Endothelial cell of umbilical vein (primary cell): ENCODE measurements around the gene ZNF688. TPM values are rescaled to one million over a fixed set of nuclear protein-coding genes. Genes with fewer than 3 reads are reported as not detected.

Source experiments
- BruUV-seq: library from RNA; stranded (reverse); fragments of 400-500 nt; replicated peaks from 2 replicates; lab custom pipeline; 2021; lab: Mats Ljungman, UMichigan
- CTCF ChIA-PET: fragments of 300-600, 350-600 bp; sonication (Branson Sonifier 250); formaldehyde crosslinking; loops from one replicate; lab custom pipeline; 2021; ENCODE audit warnings: antibody characterized with exemption, inconsistent platforms; lab: Charles Lee
- POLR2A ChIA-PET: fragments of 300-600, 350-600 bp; sonication (Branson Sonifier 250); formaldehyde crosslinking; loops from one replicate; lab custom pipeline; 2021; ENCODE audit warnings: antibody characterized with exemption, inconsistent platforms; lab: Charles Lee
- DNase-seq: peaks from one replicate; pipeline ENCODE4 v3.0.0-alpha.2; 2011; ENCODE audit warnings: low read depth, low spot score
- FAIRE-seq: peaks from 2 replicates; lab custom pipeline; 2011; peaks lifted over from hg19 to GRCh38; lab: Jason Lieb, UNC
- H2AFZ ChIP-seq: 2 replicates; pipeline ENCODE4 v1.6.0; 2012; ENCODE audit warnings: low read depth, low read length, control low read depth, inconsistent platforms
- H3K27ac ChIP-seq: 2 replicates; pipeline ENCODE4 v1.5.1; 2011; ENCODE audit warnings: low read depth, mild to moderate bottlenecking, control low read depth, low read length, moderate library complexity; ENCODE audit not compliant: insufficient read depth
- H3K27me3 ChIP-seq, 2 experiments: 2 replicates each; pipeline versions ENCODE4 v1.6.0 to v1.6.1; 2011; ENCODE audit warnings: low read length in 2 of 2, mixed read lengths in 1 of 2; ENCODE audit not compliant: control insufficient read depth in 2 of 2, insufficient read depth in 2 of 2
- H3K36me3 ChIP-seq, 2 experiments: 2 replicates in 1 of 2; 3 replicates in 1 of 2; pipeline ENCODE4 v1.5.1; 2011; ENCODE audit warnings: low read length in 2 of 2, mild to moderate bottlenecking in 1 of 2, moderate library complexity in 1 of 2; ENCODE audit not compliant: control insufficient read depth in 2 of 2, insufficient read depth in 2 of 2; ENCODE audit errors: extremely low read depth in 1 of 2
- H3K4me1 ChIP-seq: 3 replicates; pipeline ENCODE4 v1.5.1; 2011; ENCODE audit warnings: mild to moderate bottlenecking, low read length; ENCODE audit not compliant: control insufficient read depth, insufficient read depth; ENCODE audit errors: extremely low read depth
- H3K4me2 ChIP-seq: 2 replicates; pipeline ENCODE4 v1.6.1; 2011; ENCODE audit warnings: low read length, control low read depth, mixed read lengths; ENCODE audit not compliant: insufficient read depth
- H3K4me3 ChIP-seq, 3 experiments: fragments of 200-600 bp in 1 of 3; sonication (generic), shearing (Covaris generic) in 1 of 3; replicated peaks in 1 of 3; 2 replicates each; pipeline ENCODE4 v1.5.1; 2011 to 2016; ENCODE audit warnings: control low read depth in 3 of 3, low read length in 3 of 3, mild to moderate bottlenecking in 2 of 3, inconsistent platforms in 1 of 3, low read depth in 1 of 3, moderate library complexity in 1 of 3; ENCODE audit not compliant: insufficient read depth in 1 of 3
- H3K79me2 ChIP-seq: 2 replicates; pipeline ENCODE4 v1.6.0; 2012; ENCODE audit warnings: low read length, inconsistent platforms; ENCODE audit not compliant: control insufficient read depth, insufficient read depth
- H3K9ac ChIP-seq: replicated peaks from 2 replicates; pipeline ENCODE3; 2011; ENCODE audit warnings: low read length, control low read depth; ENCODE audit not compliant: insufficient read depth; ENCODE audit errors: extremely low read depth
- H3K9me1 ChIP-seq: replicated peaks from 3 replicates; pipeline ENCODE4 v1.6.0; 2011; ENCODE audit warnings: mild to moderate bottlenecking, low read length; ENCODE audit not compliant: control insufficient read depth, insufficient read depth; ENCODE audit errors: extremely low read depth
- H3K9me3 ChIP-seq: replicated peaks from 2 replicates; pipeline ENCODE4 v1.5.1; 2012; ENCODE audit warnings: low read length, inconsistent platforms; ENCODE audit not compliant: control insufficient read depth, insufficient read depth
- H4K20me1 ChIP-seq: replicated peaks from 2 replicates; pipeline ENCODE3; 2011; ENCODE audit warnings: mild to moderate bottlenecking, low read length; ENCODE audit not compliant: control insufficient read depth, insufficient read depth; ENCODE audit errors: extremely low read depth
- EZH2 ChIP-seq: IDR thresholded peaks from 2 replicates; pipeline ENCODE4 v1.6.1; 2012; ENCODE audit warnings: borderline replicate concordance, low read depth, mild to moderate bottlenecking, moderate library complexity, low read length, inconsistent platforms; ENCODE audit not compliant: severe bottlenecking
- FOS ChIP-seq: IDR thresholded peaks from 2 replicates; pipeline ENCODE4 v1.6.1; 2011; ENCODE audit warnings: mild to moderate bottlenecking, low read length, moderate library complexity, borderline replicate concordance; ENCODE audit not compliant: insufficient read depth
- GATA2 ChIP-seq: IDR thresholded peaks from 2 replicates; pipeline ENCODE4 v1.7.0; 2011; ENCODE audit warnings: low read depth, mild to moderate bottlenecking, moderate library complexity, mixed read lengths, low read length; ENCODE audit not compliant: insufficient read length, insufficient read depth
- JUN ChIP-seq: IDR thresholded peaks from 2 replicates; pipeline ENCODE4 v1.6.1; 2011; ENCODE audit warnings: borderline replicate concordance, low read depth; ENCODE audit not compliant: insufficient read length, insufficient read depth
- MYC ChIP-seq: IDR thresholded peaks from one replicate; pipeline ENCODE4 v1.6.1; 2011; ENCODE audit warnings: mild to moderate bottlenecking, low read depth, low read length
- POLR2A ChIP-seq: IDR thresholded peaks from 2 replicates; pipeline ENCODE4 v1.6.1; 2012; ENCODE audit warnings: low read depth, mild to moderate bottlenecking, control low read depth, low read length
- POLR2AphosphoS5 ChIP-seq: IDR thresholded peaks from 2 replicates; pipeline ENCODE4 v1.6.1; 2012; ENCODE audit warnings: low read depth, mild to moderate bottlenecking, control low read depth, low read length, moderate library complexity; ENCODE audit not compliant: insufficient read depth
- dilution Hi-C: fragments of 300-500 bp; cut with MboI; formaldehyde crosslinking; loops from one replicate; pipeline ENCODE4 v1.15.0; 2019; ENCODE audit warnings: low sequenced_read_pairs; ENCODE audit not compliant: extremely low pct_ligation_motif_present
- intact Hi-C: fragments of 100-400 bp; cut with micrococcal nuclease; formaldehyde crosslinking; loops from one replicate; pipeline ENCODE4 v1.10.0; 2022
- polyA plus RNA-seq, 4 experiments: library from polyadenylated mRNA; depleted of rRNA in 3 of 4; stranded (reverse) in 3 of 4; unstranded in 1 of 4; fragments of >200 nt; gene quantifications; 2 replicates each; pipeline versions ENCODE4 v1.2.1 to v1.2.3, GENCODE V29; 2011 to 2012; ENCODE audit warnings: missing spikeins in 1 of 4
- total RNA-seq: library from RNA; stranded (reverse); gene quantifications from 2 replicates; pipeline ENCODE4 v1.2.3, GENCODE V29; 2021
- TF ChIP-seq, protein P1 (sequence below), 2 donors: IDR thresholded peaks; 1 replicate in 1 of 2; 2 replicates in 1 of 2; pipeline ENCODE4 v1.5.1; 2011; ENCODE audit warnings: low read length in 2 of 2, mild to moderate bottlenecking in 2 of 2, moderate library complexity in 2 of 2, control low read depth in 1 of 2, inconsistent platforms in 1 of 2, low read depth in 1 of 2; ENCODE audit not compliant: insufficient read depth in 1 of 2; ENCODE audit errors: extremely low read depth in 1 of 2
- TF ChIP-seq, protein P2 (sequence below): IDR thresholded peaks from 2 replicates; pipeline ENCODE4 v1.6.1; 2011; ENCODE audit not compliant: insufficient read depth, insufficient read length

ZNF688 gene
- total and polyA plus RNA-seq, 2 donors (not counting 3 experiments of a cell fraction or from before 2014, with no cell fraction given), result 5.4 to 10.9 TPM

DNA sequence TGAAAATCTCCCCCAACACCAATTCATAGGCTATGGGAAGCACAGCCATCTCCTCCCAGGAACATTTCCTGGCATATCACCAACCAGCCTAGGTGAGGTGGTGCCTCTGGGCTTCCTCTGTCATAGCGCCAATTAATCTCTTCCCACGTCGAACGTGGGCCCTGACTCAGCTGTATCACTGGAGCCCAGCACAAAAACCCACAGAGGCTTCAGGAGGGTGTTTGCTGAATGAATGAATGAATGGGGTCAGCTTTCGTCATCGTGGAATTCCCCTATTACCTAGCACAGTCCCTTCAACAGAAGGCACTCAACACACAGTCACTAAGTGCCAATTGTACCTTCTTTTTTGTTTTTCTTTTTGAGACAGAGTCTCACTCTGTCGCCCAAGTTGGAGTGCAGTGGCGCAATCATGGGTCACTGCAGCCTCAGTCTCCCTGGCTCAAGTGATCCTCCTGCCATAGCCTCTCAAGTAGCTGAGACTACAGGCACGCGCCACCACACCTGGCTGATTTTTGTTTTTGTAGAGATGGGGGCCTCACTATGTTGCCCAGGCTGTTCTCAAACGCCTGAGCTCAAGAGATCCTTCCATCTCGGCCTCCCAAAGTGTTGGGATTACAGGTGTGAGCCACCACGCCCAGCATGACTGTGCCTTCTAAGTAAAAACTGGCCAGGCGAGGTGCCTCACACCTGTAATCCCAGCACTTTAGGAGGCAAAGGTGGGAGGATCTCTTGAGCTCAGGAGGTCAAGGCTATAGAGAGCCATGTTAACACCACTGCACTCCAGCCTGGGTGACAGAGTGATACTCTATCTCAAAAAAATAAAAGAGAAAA lies 4.1 kb downstream of the ZNF688 start:
- DNase-seq (no peak), FAIRE-seq (no peak)
- Histone ChIP-seq H3K9ac (no peak overlapping the region), H3K9me3 (no peaks in the 10 kb centered on the region), H4K20me1 (no peaks in the 10 kb centered on the region), H3K4me2 (no peak overlapping the region), H3K9me1 (no peaks in the 10 kb centered on the region), H2AFZ (no peak overlapping the region), H3K4me1 (peaks cover 14% of the 10 kb centered on the region), H3K4me3 (no peak overlapping the region), H3K79me2 (no peaks in the 10 kb centered on the region), H3K27me3 (peaks cover 0 to 4% of the 10 kb centered on the region in 2 experiments), H3K36me3 (no peaks in the 10 kb centered on the region), H3K27ac (no peak overlapping the region)
- TF ChIP-seq JUN, result no peak
- TF ChIP-seq GATA2, result no peak
- TF ChIP-seq MYC, result no peak
- TF ChIP-seq POLR2AphosphoS5, result no peak
- TF ChIP-seq POLR2A, result no peak
- TF ChIP-seq, protein P1, sequence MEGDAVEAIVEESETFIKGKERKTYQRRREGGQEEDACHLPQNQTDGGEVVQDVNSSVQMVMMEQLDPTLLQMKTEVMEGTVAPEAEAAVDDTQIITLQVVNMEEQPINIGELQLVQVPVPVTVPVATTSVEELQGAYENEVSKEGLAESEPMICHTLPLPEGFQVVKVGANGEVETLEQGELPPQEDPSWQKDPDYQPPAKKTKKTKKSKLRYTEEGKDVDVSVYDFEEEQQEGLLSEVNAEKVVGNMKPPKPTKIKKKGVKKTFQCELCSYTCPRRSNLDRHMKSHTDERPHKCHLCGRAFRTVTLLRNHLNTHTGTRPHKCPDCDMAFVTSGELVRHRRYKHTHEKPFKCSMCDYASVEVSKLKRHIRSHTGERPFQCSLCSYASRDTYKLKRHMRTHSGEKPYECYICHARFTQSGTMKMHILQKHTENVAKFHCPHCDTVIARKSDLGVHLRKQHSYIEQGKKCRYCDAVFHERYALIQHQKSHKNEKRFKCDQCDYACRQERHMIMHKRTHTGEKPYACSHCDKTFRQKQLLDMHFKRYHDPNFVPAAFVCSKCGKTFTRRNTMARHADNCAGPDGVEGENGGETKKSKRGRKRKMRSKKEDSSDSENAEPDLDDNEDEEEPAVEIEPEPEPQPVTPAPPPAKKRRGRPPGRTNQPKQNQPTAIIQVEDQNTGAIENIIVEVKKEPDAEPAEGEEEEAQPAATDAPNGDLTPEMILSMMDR (IDR thresholded peaks at IDR 0.05; ENCODE audit: extremely low read depth in 1 of 2, insufficient read depth in 1 of 2, low read depth in 1 of 2, low read length in 2 of 2), result no peak
- TF ChIP-seq FOS, result no peak
- TF ChIP-seq EZH2, result no peak
- TF ChIP-seq, protein P2, sequence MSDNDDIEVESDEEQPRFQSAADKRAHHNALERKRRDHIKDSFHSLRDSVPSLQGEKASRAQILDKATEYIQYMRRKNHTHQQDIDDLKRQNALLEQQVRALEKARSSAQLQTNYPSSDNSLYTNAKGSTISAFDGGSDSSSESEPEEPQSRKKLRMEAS, result no peak
- intact Hi-C loops (no loop called here), dilution Hi-C loops (no loop called here)
- ChIA-PET CTCF (interaction anchor here (1.0 kb wide), 1 partner anchor 32 kb away, joined by 3 read pairs; no protein-coding TSS in a partner anchor), POLR2A (no interaction called here)
- no TSS peak for BruUV-seq
